HepG2 (cell line): ENCODE results near the gene ENO2. TPM values are rescaled to one million over a fixed set of nuclear protein-coding genes. Genes with fewer than 3 reads are reported as not detected.

ENCODE experiments used
- ATF7 ChIP-seq, 2 experiments: fragments of 450-650 bp in 1 of 2; sonication (generic) in 1 of 2; formaldehyde crosslinking in 1 of 2; IDR thresholded peaks; 2 replicates each; pipeline versions ENCODE4 v1.4.0 to v1.6.1; 2016 to 2020; ENCODE audit warnings: antibody characterized with exemption in 1 of 2, mild to moderate bottlenecking in 1 of 2, missing genetic modification reagents in 1 of 2
- CHCHD3 ChIP-seq: sonication (generic); formaldehyde crosslinking; IDR thresholded peaks from 2 replicates; pipeline ENCODE4 v1.8.0; 2022; ENCODE audit warnings: mild to moderate bottlenecking, missing genetic modification reagents, moderate library complexity
- EEA1 ChIP-seq: sonication (generic); formaldehyde crosslinking; IDR thresholded peaks from 2 replicates; pipeline ENCODE4 v1.5.1; 2020; ENCODE audit warnings: mild to moderate bottlenecking, missing genetic modification reagents, borderline replicate concordance
- GATAD2A ChIP-seq: IDR thresholded peaks from 2 replicates; pipeline ENCODE4 v1.6.1; 2016
- HMG20B ChIP-seq: conservative IDR thresholded peaks from 2 replicates; pipeline ENCODE4 v1.6.1; 2016; ENCODE audit warnings: missing genetic modification reagents, missing compliant biosample characterization
- HOXD1 ChIP-seq: sonication (generic); formaldehyde crosslinking; IDR thresholded peaks from 2 replicates; pipeline ENCODE4 v1.5.0; 2020; ENCODE audit warnings: missing genetic modification reagents
- MTA1 ChIP-seq: sonication (generic); formaldehyde crosslinking; IDR thresholded peaks from 2 replicates; pipeline ENCODE4 v1.4.0; 2020; ENCODE audit warnings: missing genetic modification reagents, mild to moderate bottlenecking, borderline replicate concordance
- MXI1 ChIP-seq: IDR thresholded peaks from 3 replicates; pipeline ENCODE4 v1.6.1; 2012; ENCODE audit warnings: low read depth, low read length, inconsistent platforms, borderline replicate concordance
- PAX8 ChIP-seq: sonication (generic); formaldehyde crosslinking; IDR thresholded peaks from 2 replicates; pipeline ENCODE4 v1.8.0; 2022; ENCODE audit warnings: mild to moderate bottlenecking, missing genetic modification reagents, borderline replicate concordance
- POLR2AphosphoS2 ChIP-seq: IDR thresholded peaks from 2 replicates; pipeline ENCODE4 v1.6.1; 2011; ENCODE audit warnings: low read depth, low read length, improper control_type of control experiment
- SALL2 ChIP-seq: sonication (generic); formaldehyde crosslinking; IDR thresholded peaks from 2 replicates; pipeline ENCODE4 v1.8.1; 2023; ENCODE audit warnings: mild to moderate bottlenecking, missing genetic modification reagents, inconsistent platforms
- SMC3 ChIP-seq: IDR thresholded peaks from 2 replicates; pipeline ENCODE4 v1.6.1; 2011; ENCODE audit warnings: low read length, improper control_type of control experiment
- SMYD3 ChIP-seq: sonication (generic); formaldehyde crosslinking; IDR thresholded peaks from 2 replicates; pipeline ENCODE4 v1.8.1; 2023; ENCODE audit warnings: mild to moderate bottlenecking, missing genetic modification reagents
- ZC3H4 ChIP-seq: sonication (generic); formaldehyde crosslinking; IDR thresholded peaks from 2 replicates; pipeline ENCODE4 v1.4.0; 2020; ENCODE audit warnings: missing genetic modification reagents, borderline replicate concordance
- ZNF260 ChIP-seq: sonication (generic); formaldehyde crosslinking; IDR thresholded peaks from 2 replicates; pipeline ENCODE4 v1.4.0; 2020; ENCODE audit warnings: missing genetic modification reagents, low read depth, mild to moderate bottlenecking, borderline replicate concordance
- ZNF263 ChIP-seq: sonication (generic); formaldehyde crosslinking; IDR thresholded peaks from 2 replicates; pipeline ENCODE4 v1.4.0; 2020; ENCODE audit warnings: missing genetic modification reagents
- ZNF296 ChIP-seq: sonication (generic); formaldehyde crosslinking; conservative IDR thresholded peaks from 2 replicates; pipeline ENCODE4 v1.5.0; 2020; ENCODE audit warnings: mild to moderate bottlenecking, missing genetic modification reagents
- ZNF30 ChIP-seq: sonication (generic); formaldehyde crosslinking; IDR thresholded peaks from 2 replicates; pipeline ENCODE4 v1.5.0; 2020; ENCODE audit warnings: mild to moderate bottlenecking, missing genetic modification reagents
- ZNF557 ChIP-seq: sonication (generic); formaldehyde crosslinking; IDR thresholded peaks from 2 replicates; pipeline ENCODE4 v1.4.0; 2020; ENCODE audit warnings: missing genetic modification reagents
- ZNF816 ChIP-seq: sonication (generic); formaldehyde crosslinking; IDR thresholded peaks from 2 replicates; pipeline ENCODE4 v1.8.0; 2022; ENCODE audit warnings: missing genetic modification reagents, mild to moderate bottlenecking, borderline replicate concordance
- ZSCAN20 ChIP-seq: sonication (generic); formaldehyde crosslinking; IDR thresholded peaks from 2 replicates; pipeline ENCODE4 v1.4.0; 2020; ENCODE audit warnings: missing genetic modification reagents, mild to moderate bottlenecking, borderline replicate concordance
- ZSCAN29 ChIP-seq: sonication (generic); formaldehyde crosslinking; conservative IDR thresholded peaks from 2 replicates; pipeline ENCODE4 v1.4.0; 2020; ENCODE audit warnings: mild to moderate bottlenecking, missing genetic modification reagents
- polyA plus RNA-seq, 8 experiments: library from polyadenylated mRNA; depleted of rRNA in 3 of 8; stranded (reverse) in 7 of 8; unstranded in 1 of 8; fragments of >200 nt; fragmentation: Illumina TruSeq in 4 of 8; extraction: Trizol in 4 of 8; gene quantifications; 2 replicates each; pipeline versions ENCODE4 v1.2.1 to v1.2.3, GENCODE V29; 2011 to 2016; ENCODE audit warnings: low read depth in 4 of 8, missing spikeins in 1 of 8, mixed read lengths in 1 of 8; ENCODE audit not compliant: insufficient read depth in 1 of 8
- total RNA-seq, 5 experiments: library from RNA; depleted of rRNA; stranded (reverse); fragments of >200 nt; fragmentation: Illumina TruSeq; extraction: Trizol; gene quantifications; 2 replicates each; pipeline ENCODE4 v1.2.3, GENCODE V29; 2016; ENCODE audit warnings: low read depth in 1 of 5
- TF ChIP-seq, protein P1 (sequence below): sonication (generic); formaldehyde crosslinking; IDR thresholded peaks from 2 replicates; pipeline ENCODE4 v1.8.0; 2022; ENCODE audit warnings: missing genetic modification reagents, low read depth, mild to moderate bottlenecking, borderline replicate concordance
- TF ChIP-seq, protein P2 (sequence below): IDR thresholded peaks from 2 replicates; pipeline ENCODE4 v1.6.1; 2016; ENCODE audit warnings: missing biosample characterization, missing genetic modification reagents, low read depth
- TF ChIP-seq, protein P3 (sequence below): sonication (generic); formaldehyde crosslinking; IDR thresholded peaks from 2 replicates; pipeline ENCODE4 v1.4.0; 2020; ENCODE audit warnings: missing genetic modification reagents
- TF ChIP-seq, protein P4 (sequence below): sonication (generic); formaldehyde crosslinking; IDR thresholded peaks from 2 replicates; pipeline ENCODE4 v1.4.0; 2020; ENCODE audit warnings: missing genetic modification reagents
- TF ChIP-seq, protein P5 (sequence below): sonication (generic); formaldehyde crosslinking; IDR thresholded peaks from 2 replicates; pipeline ENCODE4 v1.5.1; 2020; ENCODE audit warnings: missing genetic modification reagents, mild to moderate bottlenecking, borderline replicate concordance

The ENO2 gene
- total and polyA plus RNA-seq, 2 of the 13 experiments (the other 11 are each of a cell fraction or from before 2014, with no cell fraction given) = 19.3 to 136 TPM

DNA sequence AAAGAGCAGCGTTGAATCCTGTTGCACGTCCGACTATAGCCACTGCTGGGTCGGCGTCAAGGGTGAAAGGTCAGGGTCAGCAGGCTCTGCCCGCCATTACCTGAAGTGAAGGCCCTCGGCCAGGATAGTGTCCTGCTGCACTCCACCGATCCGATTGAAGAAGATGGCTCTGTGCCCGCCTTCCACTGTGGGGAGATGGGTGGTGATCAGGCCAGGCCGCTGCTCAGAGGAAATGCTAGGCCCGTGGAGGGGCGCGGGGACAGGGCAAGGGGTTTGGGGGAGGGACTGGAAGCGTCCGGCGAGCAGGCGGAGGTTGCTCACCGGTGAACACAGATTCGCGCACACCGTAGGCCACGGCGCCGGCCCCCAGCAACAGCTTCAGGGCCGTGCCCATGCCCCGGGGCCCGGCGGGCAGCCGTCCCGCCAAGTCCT, 55.7 kb downstream of the ENO2 start (continued):
- TF ChIP-seq MTA1 (CRISPR knock-in tag) (no peak), ZNF296 (no peak; the same call in 1 of the 2 replicates), SALL2 (no peak), SMYD3 (CRISPR knock-in tag) (no peak), GATAD2A (CRISPR knock-in tag) (no peak; the same call in 1 of the 2 replicates), ZNF30 (no peak), POLR2AphosphoS2 (no peak; the same call in 1 of the 2 replicates), ZSCAN20 (CRISPR knock-in tag) (no peak), EEA1 (CRISPR knock-in tag) (no peak), SMC3 (no peak), PAX8 (CRISPR knock-in tag) (no peak), HOXD1 (CRISPR knock-in tag) (no peak), ZNF263 (0 out of 2 replicates have a peak, but pooled peaks have one; percentile 44), ZC3H4 (peak; percentile 92), ZSCAN29 (CRISPR knock-in tag) (peak; percentile 42; the same call in 1 of the 2 replicates), HMG20B (CRISPR knock-in tag) (no peak), ZNF816 (CRISPR knock-in tag) (peak; percentile 65; the same call in 1 of the 2 replicates), CHCHD3 (CRISPR knock-in tag) (no peak), ATF7 (IDR thresholded peaks at IDR 0.05) (no peak), ATF7 (CRISPR knock-in tag; IDR thresholded peaks at IDR 0.05) (peak; percentile 57; the same call in 1 of the 2 replicates), MXI1 (no peak), ZNF557 (CRISPR knock-in tag) (no peak), ZNF260 (CRISPR knock-in tag) (no peak)
- TF ChIP-seq, protein P1, sequence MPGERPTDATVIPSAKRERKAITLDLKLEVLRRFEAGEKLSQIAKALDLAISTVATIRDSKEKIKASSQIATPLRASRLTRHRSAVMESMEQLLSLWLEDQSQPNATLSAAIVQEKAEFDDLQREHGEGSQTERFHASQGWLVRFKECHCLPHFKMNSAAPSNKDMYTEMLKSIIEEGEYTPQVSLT (CRISPR knock-in tag) = no peak
- TF ChIP-seq, protein P2, sequence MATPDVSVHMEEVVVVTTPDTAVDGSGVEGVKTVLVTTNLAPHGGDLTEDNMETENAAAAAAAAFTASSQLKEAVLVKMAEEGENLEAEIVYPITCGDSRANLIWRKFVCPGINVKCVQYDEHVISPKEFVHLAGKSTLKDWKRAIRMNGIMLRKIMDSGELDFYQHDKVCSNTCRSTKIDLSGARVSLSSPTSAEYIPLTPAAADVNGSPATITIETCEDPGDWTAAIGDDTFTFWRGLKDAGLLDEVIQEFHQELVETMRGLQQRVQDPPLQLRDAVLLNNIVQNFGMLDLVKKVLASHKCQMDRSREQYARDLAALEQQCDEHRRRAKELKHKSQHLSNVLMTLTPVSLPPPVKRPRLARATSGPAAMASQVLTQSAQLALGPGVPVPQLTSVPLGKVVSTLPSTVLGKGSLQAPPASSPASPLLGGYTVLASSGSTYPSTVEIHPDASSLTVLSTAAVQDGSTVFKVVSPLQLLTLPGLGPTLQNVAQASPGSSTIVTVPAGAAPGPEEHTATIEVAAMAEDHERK = no peak
- TF ChIP-seq, protein P3, sequence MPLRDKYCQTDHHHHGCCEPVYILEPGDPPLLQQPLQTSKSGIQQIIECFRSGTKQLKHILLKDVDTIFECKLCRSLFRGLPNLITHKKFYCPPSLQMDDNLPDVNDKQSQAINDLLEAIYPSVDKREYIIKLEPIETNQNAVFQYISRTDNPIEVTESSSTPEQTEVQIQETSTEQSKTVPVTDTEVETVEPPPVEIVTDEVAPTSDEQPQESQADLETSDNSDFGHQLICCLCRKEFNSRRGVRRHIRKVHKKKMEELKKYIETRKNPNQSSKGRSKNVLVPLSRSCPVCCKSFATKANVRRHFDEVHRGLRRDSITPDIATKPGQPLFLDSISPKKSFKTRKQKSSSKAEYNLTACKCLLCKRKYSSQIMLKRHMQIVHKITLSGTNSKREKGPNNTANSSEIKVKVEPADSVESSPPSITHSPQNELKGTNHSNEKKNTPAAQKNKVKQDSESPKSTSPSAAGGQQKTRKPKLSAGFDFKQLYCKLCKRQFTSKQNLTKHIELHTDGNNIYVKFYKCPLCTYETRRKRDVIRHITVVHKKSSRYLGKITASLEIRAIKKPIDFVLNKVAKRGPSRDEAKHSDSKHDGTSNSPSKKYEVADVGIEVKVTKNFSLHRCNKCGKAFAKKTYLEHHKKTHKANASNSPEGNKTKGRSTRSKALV = no peak
- TF ChIP-seq, protein P4, sequence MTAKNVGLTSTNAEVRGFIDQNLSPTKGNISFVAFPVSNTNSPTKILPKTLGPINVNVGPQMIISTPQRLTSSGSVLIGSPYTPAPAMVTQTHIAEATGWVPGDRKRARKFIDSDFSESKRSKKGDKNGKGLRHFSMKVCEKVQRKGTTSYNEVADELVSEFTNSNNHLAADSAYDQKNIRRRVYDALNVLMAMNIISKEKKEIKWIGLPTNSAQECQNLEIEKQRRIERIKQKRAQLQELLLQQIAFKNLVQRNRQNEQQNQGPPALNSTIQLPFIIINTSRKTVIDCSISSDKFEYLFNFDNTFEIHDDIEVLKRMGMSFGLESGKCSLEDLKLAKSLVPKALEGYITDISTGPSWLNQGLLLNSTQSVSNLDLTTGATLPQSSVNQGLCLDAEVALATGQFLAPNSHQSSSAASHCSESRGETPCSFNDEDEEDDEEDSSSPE = no peak
- TF ChIP-seq, protein P5, sequence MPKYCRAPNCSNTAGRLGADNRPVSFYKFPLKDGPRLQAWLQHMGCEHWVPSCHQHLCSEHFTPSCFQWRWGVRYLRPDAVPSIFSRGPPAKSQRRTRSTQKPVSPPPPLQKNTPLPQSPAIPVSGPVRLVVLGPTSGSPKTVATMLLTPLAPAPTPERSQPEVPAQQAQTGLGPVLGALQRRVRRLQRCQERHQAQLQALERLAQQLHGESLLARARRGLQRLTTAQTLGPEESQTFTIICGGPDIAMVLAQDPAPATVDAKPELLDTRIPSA = no peak
